Thyroid gland (tissue), 4 donors: ENCODE data around the gene COASY. TPM values are rescaled to one million over a fixed set of nuclear protein-coding genes. Genes with fewer than 3 reads are reported as not detected.

Experiments used
- DNase-seq, 2 donors: peaks; one replicate each; pipeline ENCODE4 v3.0.0-alpha.2; 2019
- H3K27ac ChIP-seq, 3 donors: fragments of 200-600 bp; sonication (generic); 1 replicate in 2 of 3; 2 replicates in 1 of 3; pipeline ENCODE4 v1.5.1; 2016 to 2019; ENCODE audit warnings: mild to moderate bottlenecking in 1 of 3, moderate library complexity in 1 of 3
- H3K27me3 ChIP-seq: fragments of 200-600 bp; sonication (generic); one replicate; pipeline ENCODE4 v1.5.1; 2019
- H3K36me3 ChIP-seq, 2 donors: fragments of 200-600 bp; sonication (generic); one replicate each; pipeline ENCODE4 v1.5.1; 2016 to 2019
- H3K4me1 ChIP-seq, 2 donors: fragments of 200-600 bp; sonication (generic); one replicate each; pipeline ENCODE4 v1.5.1; 2017 to 2019
- H3K4me3 ChIP-seq, 3 donors: fragments of 200-600 bp; sonication (generic); replicated peaks in 1 of 3; 1 replicate in 2 of 3; 2 replicates in 1 of 3; pipeline ENCODE4 v1.5.1; 2016; ENCODE audit warnings: mild to moderate bottlenecking in 1 of 3
- H3K9me3 ChIP-seq: fragments of 200-600 bp; sonication (generic); one replicate; pipeline ENCODE4 v1.5.1; 2017
- POLR2A ChIP-seq, 2 donors: fragments of 450-650 bp; IDR thresholded peaks; one replicate each; pipeline ENCODE4 v1.6.1; 2017; ENCODE audit warnings: antibody characterized with exemption in 2 of 2, mild to moderate bottlenecking in 2 of 2, moderate library complexity in 1 of 2
- WGBS, 2 donors: methylation state at CpG; one replicate each; pipeline ENCODE4 v1.1.5; 2017; 5-methylcytosine and 5-hydroxymethylcytosine counted together
- intact Hi-C: fragments of 100-400 bp; cut with DNase I; formaldehyde crosslinking; loops from one replicate; pipeline ENCODE4 v1.15.1; 2023
- total RNA-seq, 4 donors: library from RNA; depleted of rRNA; stranded (reverse); fragments of >200 nt; gene quantifications; one replicate each; pipeline ENCODE4 v1.2.3, GENCODE V29; 2016
- TF ChIP-seq, protein P1 (sequence below), 6 experiments: fragments of 200-600 bp in 3 of 6; fragments of 450-650 bp in 3 of 6; sonication (generic) in 3 of 6; IDR thresholded peaks; one replicate each; pipeline ENCODE4 v1.5.1; 2016 to 2019; ENCODE audit warnings: antibody characterized with exemption in 6 of 6, mild to moderate bottlenecking in 2 of 6, inconsistent platforms in 1 of 6, moderate library complexity in 1 of 6

Gene COASY
- total RNA-seq, 4 donors from 2014 or later = 32.7 to 60.9 (median 48.7) TPM

GRCh38 chr17:42563950-42564349, 2.0 kb downstream of the COASY start:
- peaks cover 43 to 46% of the 10 kb centered on the region in 2 donors for H3K4me1 ChIP-seq
- peak overlapping the region; percentile 26 to 58 (median 31) for H3K27ac ChIP-seq
- H3K27me3 ChIP-seq = no peaks in the 10 kb centered on the region
- no peak for DNase-seq
- TF ChIP-seq, protein P1, sequence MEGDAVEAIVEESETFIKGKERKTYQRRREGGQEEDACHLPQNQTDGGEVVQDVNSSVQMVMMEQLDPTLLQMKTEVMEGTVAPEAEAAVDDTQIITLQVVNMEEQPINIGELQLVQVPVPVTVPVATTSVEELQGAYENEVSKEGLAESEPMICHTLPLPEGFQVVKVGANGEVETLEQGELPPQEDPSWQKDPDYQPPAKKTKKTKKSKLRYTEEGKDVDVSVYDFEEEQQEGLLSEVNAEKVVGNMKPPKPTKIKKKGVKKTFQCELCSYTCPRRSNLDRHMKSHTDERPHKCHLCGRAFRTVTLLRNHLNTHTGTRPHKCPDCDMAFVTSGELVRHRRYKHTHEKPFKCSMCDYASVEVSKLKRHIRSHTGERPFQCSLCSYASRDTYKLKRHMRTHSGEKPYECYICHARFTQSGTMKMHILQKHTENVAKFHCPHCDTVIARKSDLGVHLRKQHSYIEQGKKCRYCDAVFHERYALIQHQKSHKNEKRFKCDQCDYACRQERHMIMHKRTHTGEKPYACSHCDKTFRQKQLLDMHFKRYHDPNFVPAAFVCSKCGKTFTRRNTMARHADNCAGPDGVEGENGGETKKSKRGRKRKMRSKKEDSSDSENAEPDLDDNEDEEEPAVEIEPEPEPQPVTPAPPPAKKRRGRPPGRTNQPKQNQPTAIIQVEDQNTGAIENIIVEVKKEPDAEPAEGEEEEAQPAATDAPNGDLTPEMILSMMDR (IDR thresholded peaks at IDR 0.05) = no peak
- no peak for TF ChIP-seq POLR2A (IDR thresholded peaks at IDR 0.05)
- 89 to 90% methylated on average over 9 of the region's 9 CpGs for whole genome bisulfite sequencing, 2 donors
- peaks cover 22% of the 10 kb centered on the region in 2 donors for H3K36me3 ChIP-seq
- no peaks in the 10 kb centered on the region for H3K9me3 ChIP-seq
- no peak overlapping the region for H3K4me3 ChIP-seq
- intact Hi-C loops = no loop called here

- H3K27ac ChIP-seq = peak overlapping the region in 1 of 3 donors; percentile 31
- H3K4me3 ChIP-seq = no peak overlapping the region
- no peak for TF ChIP-seq POLR2A (IDR thresholded peaks at IDR 0.05)
- TF ChIP-seq, protein P1 (IDR thresholded peaks at IDR 0.05) = no peak
- intact Hi-C loops = no loop called here
- no peak for DNase-seq
- 91 to 92% methylated on average over 15 of the region's 15 CpGs for WGBS, 2 donors
- no peaks in the 10 kb centered on the region for H3K27me3 ChIP-seq
- no peaks in the 10 kb centered on the region for H3K9me3 ChIP-seq
- peaks cover 32% of the 10 kb centered on the region in 2 donors for H3K36me3 ChIP-seq
- peaks cover 43 to 50% of the 10 kb centered on the region in 2 donors for H3K4me1 ChIP-seq
These were observed 3.0 kb downstream of the COASY start for GRCh38 chr17:42564815-42565522.

DNA sequence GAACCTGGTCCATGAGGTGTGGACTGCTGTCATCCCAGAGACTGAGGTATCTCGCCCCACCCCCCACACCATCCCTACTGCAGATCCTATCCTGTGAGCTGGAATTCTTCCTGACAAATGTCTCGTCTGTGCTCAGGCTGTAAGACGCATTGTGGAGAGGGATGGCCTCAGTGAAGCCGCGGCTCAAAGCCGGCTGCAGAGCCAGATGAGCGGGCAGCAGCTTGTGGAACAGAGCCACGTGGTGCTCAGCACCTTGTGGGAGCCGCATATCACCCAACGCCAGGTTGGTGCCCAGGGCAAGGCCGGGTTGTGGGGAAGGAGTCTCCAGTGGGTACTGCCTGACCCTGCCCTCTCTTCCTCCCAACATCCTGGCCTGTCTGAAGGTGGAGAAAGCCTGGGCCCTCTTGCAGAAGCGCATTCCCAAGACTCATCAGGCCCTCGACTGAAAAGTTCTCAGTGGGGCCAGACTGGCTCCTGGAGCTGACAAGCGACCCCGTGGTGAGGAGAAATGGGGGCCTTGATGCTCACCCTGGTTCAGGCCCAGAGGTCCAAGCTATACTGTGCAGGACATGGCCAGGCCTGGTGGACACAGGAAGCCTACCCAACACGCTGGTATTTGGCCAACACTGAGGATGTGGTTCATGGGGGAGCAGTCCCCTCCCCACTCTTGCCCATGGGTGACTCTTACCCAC, 3.7 kb downstream of the COASY start:
- 84 to 92% methylated on average over 9 to 16 of the region's 16 CpGs for WGBS, 2 donors
- Histone ChIP-seq H3K4me3 (no peak overlapping the region), H3K36me3 (peaks cover 37 to 39% of the 10 kb centered on the region in 2 donors)

DNA sequence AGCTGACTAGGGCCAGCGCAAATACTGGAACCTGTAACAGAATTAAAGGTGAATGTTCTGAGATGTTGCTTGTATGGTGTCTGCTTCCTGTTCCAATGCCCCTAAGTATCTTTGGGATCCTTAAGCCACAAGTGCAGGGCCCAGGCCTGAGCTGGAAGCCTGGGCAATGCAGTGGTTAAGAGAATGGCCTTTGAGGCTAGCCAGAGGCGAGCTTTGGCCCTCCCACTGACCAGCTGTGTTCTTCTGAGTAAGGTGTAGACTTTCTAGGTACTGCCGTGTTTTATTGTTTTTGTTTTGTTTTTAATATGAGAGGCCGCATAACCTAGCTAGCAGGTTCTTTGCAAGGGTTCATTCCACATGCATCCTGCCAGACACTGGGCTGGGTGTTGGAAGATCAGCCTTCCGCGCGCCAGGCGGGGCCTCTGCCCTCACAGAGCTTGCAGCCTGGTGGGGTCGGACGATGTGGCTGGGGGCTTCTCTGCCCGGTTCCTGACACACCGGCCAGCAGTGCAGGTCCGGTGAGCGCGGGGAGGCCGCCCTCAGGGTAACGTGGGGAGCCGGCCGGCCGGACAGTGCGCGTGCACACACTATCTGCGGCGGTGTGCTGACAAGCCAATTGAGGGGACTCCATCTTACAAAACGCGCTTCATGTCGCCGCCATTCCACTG, 4.4 kb downstream of the COASY start:
- no peak for DNase-seq
- 36 to 73% methylated on average over 8 to 24 of the region's 28 CpGs for WGBS, 2 donors
- H3K9me3 ChIP-seq = no peaks in the 10 kb centered on the region
- peak overlapping the region in 1 of 3 donors; percentile 76 for H3K4me3 ChIP-seq
- H3K36me3 ChIP-seq = peaks cover 42 to 43% of the 10 kb centered on the region in 2 donors
- no peak for TF ChIP-seq POLR2A (IDR thresholded peaks at IDR 0.05)
- TF ChIP-seq, protein P1 (IDR thresholded peaks at IDR 0.05) = peak in 1 of 6 experiments; percentile 4
- intact Hi-C loops = no loop called here
- peaks cover 47 to 57% of the 10 kb centered on the region in 2 donors for H3K4me1 ChIP-seq
- no peaks in the 10 kb centered on the region for H3K27me3 ChIP-seq
- peak overlapping the region; percentile 82 to 97 (median 96) for H3K27ac ChIP-seq

More for the DNA sequence above, 3.7 kb downstream of the COASY start:
- TF ChIP-seq, protein P1 (IDR thresholded peaks at IDR 0.05) = no peak
- TF ChIP-seq POLR2A (IDR thresholded peaks at IDR 0.05) = no peak
- no peaks in the 10 kb centered on the region for H3K27me3 ChIP-seq
- no peak for DNase-seq
- H3K9me3 ChIP-seq = no peaks in the 10 kb centered on the region
- H3K27ac ChIP-seq = peak overlapping the region in 2 of 3 donors; percentile 82 to 96
- H3K4me1 ChIP-seq = peaks cover 43 to 52% of the 10 kb centered on the region in 2 donors
- intact Hi-C loops = no loop called here
